IMR-90 (cell line): Measurements from ENCODE around the gene TMED3. TPM values are rescaled to one million over a fixed set of nuclear protein-coding genes. Genes with fewer than 3 reads are reported as not detected.

ENCODE experiments used
- ATAC-seq: fragments of 200-7000 bp; cut with Tn5 transposase; 2 replicates; pipeline ENCODE4 v1.9.1; 2020; ENCODE audit warnings: low read depth, mild to moderate bottlenecking, moderate library complexity
- BruUV-seq: library from RNA; stranded (reverse); fragments of 400-500 nt; replicated peaks from 2 replicates; lab custom pipeline; 2021; lab: Mats Ljungman, UMichigan
- CTCF ChIA-PET: fragments of 300-600 bp; formaldehyde crosslinking; extraction: SDS; loops from one replicate; lab custom pipeline; 2021; ENCODE audit warnings: antibody characterized with exemption; lab: Yijun Ruan, JAX
- POLR2A ChIA-PET: fragments of 300-600 bp; sonication (Branson Sonifier 250); formaldehyde crosslinking; loops from one replicate; lab custom pipeline; 2022; ENCODE audit warnings: antibody characterized with exemption; ENCODE audit not compliant: unreplicated experiment; lab: Charles Lee
- DNase-seq: peaks from one replicate; pipeline ENCODE4 v3.0.0; 2013
- H2AFZ ChIP-seq: replicated peaks from 2 replicates; pipeline ENCODE3; 2013; ENCODE audit warnings: low read length, mild to moderate bottlenecking; ENCODE audit not compliant: poor library complexity
- H2AK5ac ChIP-seq: 2 replicates; pipeline ENCODE4 v1.6.1; 2013; ENCODE audit warnings: low read depth, low read length, inconsistent platforms
- H2AK9ac ChIP-seq: replicated peaks from 2 replicates; pipeline ENCODE3; 2013; ENCODE audit warnings: mild to moderate bottlenecking, low read depth, low read length, moderate library complexity; ENCODE audit not compliant: poor library complexity
- H2BK120ac ChIP-seq: 2 replicates; pipeline ENCODE4 v1.6.1; 2013; ENCODE audit warnings: low read depth, low read length, inconsistent platforms
- H2BK15ac ChIP-seq: 3 replicates; pipeline ENCODE4 v1.6.1; 2013; ENCODE audit warnings: low read depth, low read length, inconsistent platforms
- H2BK20ac ChIP-seq: 2 replicates; pipeline ENCODE4 v1.6.1; 2013; ENCODE audit warnings: low read depth, mild to moderate bottlenecking, inconsistent platforms, low read length, moderate library complexity
- H2BK5ac ChIP-seq: 2 replicates; pipeline ENCODE4 v1.6.1; 2013; ENCODE audit warnings: mild to moderate bottlenecking, low read depth, low read length, inconsistent platforms; ENCODE audit not compliant: poor library complexity, severe bottlenecking
- H3K14ac ChIP-seq: replicated peaks from 2 replicates; pipeline ENCODE4 v1.6.1; 2013; ENCODE audit warnings: low read depth, low read length, inconsistent platforms
- H3K18ac ChIP-seq: 2 replicates; pipeline ENCODE4 v1.6.1; 2013; ENCODE audit warnings: low read depth, low read length, control low read depth
- H3K23ac ChIP-seq: 2 replicates; pipeline ENCODE4 v1.6.1; 2013; ENCODE audit warnings: low read depth, low read length, inconsistent platforms
- H3K27ac ChIP-seq: 2 replicates; pipeline ENCODE4 v1.5.1; 2013; ENCODE audit warnings: mild to moderate bottlenecking, control low read depth, low read length; ENCODE audit not compliant: insufficient read depth
- H3K27me3 ChIP-seq: 2 replicates; pipeline ENCODE4 v1.6.1; 2013; ENCODE audit warnings: low read length; ENCODE audit not compliant: control insufficient read depth, insufficient read depth
- H3K36me3 ChIP-seq: 2 replicates; pipeline ENCODE4 v1.6.1; 2013; ENCODE audit warnings: low read length, mixed read lengths; ENCODE audit not compliant: control insufficient read depth, insufficient read depth
- H3K4ac ChIP-seq: 2 replicates; pipeline ENCODE4 v1.6.1; 2013; ENCODE audit warnings: low read depth, low read length, inconsistent platforms
- H3K4me1 ChIP-seq: 2 replicates; pipeline ENCODE4 v1.6.1; 2013; ENCODE audit warnings: low read length, mixed read lengths; ENCODE audit not compliant: control insufficient read depth, insufficient read depth
- H3K4me2 ChIP-seq: 2 replicates; pipeline ENCODE4 v1.6.1; 2013; ENCODE audit warnings: low read depth, mild to moderate bottlenecking, control low read depth, low read length, moderate library complexity
- H3K4me3 ChIP-seq: 2 replicates; pipeline ENCODE4 v1.5.1; 2013; ENCODE audit warnings: low read depth, mild to moderate bottlenecking, control low read depth, low read length, moderate library complexity; ENCODE audit not compliant: insufficient read depth
- H3K56ac ChIP-seq: 2 replicates; pipeline ENCODE4 v1.6.1; 2013; ENCODE audit warnings: low read length, inconsistent platforms; ENCODE audit not compliant: insufficient read depth; ENCODE audit errors: extremely low read depth
- H3K79me1 ChIP-seq, 2 experiments: 2 replicates each; pipeline ENCODE4 v1.6.1; 2013; ENCODE audit warnings: low read length in 2 of 2, inconsistent platforms in 1 of 2, low read depth in 1 of 2
- H3K9ac ChIP-seq: 2 replicates; pipeline ENCODE4 v1.6.1; 2013; ENCODE audit warnings: low read depth, low read length, control low read depth
- H3K9me1 ChIP-seq: 2 replicates; pipeline ENCODE4 v1.6.1; 2013; ENCODE audit warnings: low read length, inconsistent platforms; ENCODE audit not compliant: insufficient read depth
- H3K9me3 ChIP-seq: 2 replicates; pipeline ENCODE4 v1.6.1; 2013; ENCODE audit warnings: low read length; ENCODE audit not compliant: control insufficient read depth, insufficient read depth
- H4K20me1 ChIP-seq: 2 replicates; pipeline ENCODE4 v1.6.1; 2013; ENCODE audit warnings: low read length, inconsistent platforms; ENCODE audit not compliant: insufficient read depth
- H4K5ac ChIP-seq: 2 replicates; pipeline ENCODE4 v1.6.1; 2013; ENCODE audit warnings: mild to moderate bottlenecking, low read depth, low read length, control low read depth
- H4K8ac ChIP-seq, 2 experiments: 2 replicates each; pipeline ENCODE4 v1.6.1; 2013; ENCODE audit warnings: low read depth in 2 of 2, low read length in 2 of 2, control low read depth in 1 of 2, inconsistent platforms in 1 of 2
- H4K91ac ChIP-seq: 2 replicates; pipeline ENCODE4 v1.6.1; 2013; ENCODE audit warnings: low read depth, low read length, inconsistent platforms; ENCODE audit not compliant: insufficient read depth
- BHLHE40 ChIP-seq: fragments of 150-350 bp; IDR thresholded peaks from 2 replicates; pipeline ENCODE4 v1.6.1; 2016; ENCODE audit warnings: mild to moderate bottlenecking, low read depth, low read length
- CEBPB ChIP-seq: IDR thresholded peaks from 2 replicates; pipeline ENCODE4 v1.6.1; 2012; ENCODE audit warnings: low read depth, low read length, improper control_type of control experiment
- CHD1 ChIP-seq: IDR thresholded peaks from 2 replicates; pipeline ENCODE4 v1.6.1; 2012; ENCODE audit warnings: low read depth, low read length, improper control_type of control experiment
- FOS ChIP-seq: fragments of 150-350 bp; IDR thresholded peaks from 2 replicates; pipeline ENCODE4 v1.6.1; 2016; ENCODE audit warnings: low read depth, low read length
- MAFK ChIP-seq: IDR thresholded peaks from 2 replicates; pipeline ENCODE4 v1.6.1; 2012; ENCODE audit warnings: low read depth, low read length, improper control_type of control experiment
- MAZ ChIP-seq: IDR thresholded peaks from 2 replicates; pipeline ENCODE4 v1.6.1; 2012; ENCODE audit warnings: low read depth, mild to moderate bottlenecking, low read length, improper control_type of control experiment, moderate library complexity, borderline replicate concordance
- MXI1 ChIP-seq: IDR thresholded peaks from 2 replicates; pipeline ENCODE4 v1.6.1; 2012; ENCODE audit warnings: low read depth, mild to moderate bottlenecking, low read length, moderate library complexity, borderline replicate concordance
- NFE2L2 ChIP-seq: fragments of 150-350 bp; IDR thresholded peaks from 2 replicates; pipeline ENCODE4 v1.6.1; 2016; ENCODE audit warnings: low read depth, mild to moderate bottlenecking, low read length
- POLR2A ChIP-seq: IDR thresholded peaks from 2 replicates; pipeline ENCODE4 v1.6.1; 2012; ENCODE audit warnings: mild to moderate bottlenecking, low read depth, low read length
- RAD21 ChIP-seq: IDR thresholded peaks from 2 replicates; pipeline ENCODE4 v1.6.1; 2012; ENCODE audit warnings: low read length, improper control_type of control experiment
- RCOR1 ChIP-seq: IDR thresholded peaks from 2 replicates; pipeline ENCODE4 v1.6.1; 2012; ENCODE audit warnings: mild to moderate bottlenecking, low read length, improper control_type of control experiment; ENCODE audit not compliant: insufficient replicate concordance
- RFX5 ChIP-seq: IDR thresholded peaks from 2 replicates; pipeline ENCODE4 v1.8.0; 2012; ENCODE audit warnings: low read depth, mild to moderate bottlenecking, low read length, moderate library complexity
- SMC3 ChIP-seq: fragments of 150-350 bp; IDR thresholded peaks from 2 replicates; pipeline ENCODE4 v1.6.1; 2016; ENCODE audit warnings: low read depth, mild to moderate bottlenecking, antibody characterized with exemption, low read length, moderate library complexity
- WGBS, 2 experiments: methylation state at CpG; one replicate each; pipeline versions ENCODE4 v1.1.5 to v1.1.7; 2013; ENCODE audit warnings: missing lambda C conversion rate in 2 of 2; ENCODE audit not compliant: insufficient read length in 1 of 2; ENCODE audit errors: extremely low coverage in 2 of 2; 5-methylcytosine and 5-hydroxymethylcytosine counted together
- dilution Hi-C: fragments of 300-500 bp; cut with HindIII; formaldehyde crosslinking; loops from one replicate; pipeline ENCODE4 v1.14.3; 2018; ENCODE audit warnings: low sequenced_read_pairs; ENCODE audit not compliant: unreplicated experiment
- in situ Hi-C: fragments of 300-500 bp; cut with MboI; formaldehyde crosslinking; loops from 3 replicates; pipeline ENCODE4 v1.14.3; 2019; ENCODE audit warnings: low sequenced_read_pairs, inconsistent platforms, mixed read lengths
- intact Hi-C: fragments of 100-400 bp; cut with micrococcal nuclease; formaldehyde crosslinking; loops from 2 replicates; pipeline ENCODE4 v1.10.0; 2022
- polyA plus RNA-seq, 3 experiments: library from polyadenylated mRNA; depleted of rRNA; stranded (reverse); fragments of >200 nt; gene quantifications; 2 replicates each; pipeline ENCODE4 v1.2.3, GENCODE V29; 2012; ENCODE audit warnings: low replicate concordance in 1 of 3
- total RNA-seq: library from RNA; depleted of rRNA; stranded (reverse); fragments of >200 nt; gene quantifications from 2 replicates; pipeline ENCODE4 v1.2.3, GENCODE V29; 2012
- TF ChIP-seq, protein P1 (sequence below): fragments of 150-350 bp; IDR thresholded peaks from 2 replicates; pipeline ENCODE4 v1.6.1; 2016; ENCODE audit warnings: low read depth, mild to moderate bottlenecking, low read length, moderate library complexity, borderline replicate concordance
- TF ChIP-seq, protein P2 (sequence below): conservative IDR thresholded peaks from 2 replicates; pipeline ENCODE4 v1.5.1; 2012; ENCODE audit warnings: mild to moderate bottlenecking, low read depth, low read length, improper control_type of control experiment
- TF ChIP-seq, protein P3 (sequence below): fragments of 150-350 bp; IDR thresholded peaks from 2 replicates; pipeline ENCODE4 v1.6.1; 2017; ENCODE audit warnings: mild to moderate bottlenecking, antibody characterized with exemption, low read length, low read depth

TMED3 gene
- total and polyA plus RNA-seq, 2 of the 4 experiments (the other 2 are of a cell fraction) = 170 to 237 TPM

DNA sequence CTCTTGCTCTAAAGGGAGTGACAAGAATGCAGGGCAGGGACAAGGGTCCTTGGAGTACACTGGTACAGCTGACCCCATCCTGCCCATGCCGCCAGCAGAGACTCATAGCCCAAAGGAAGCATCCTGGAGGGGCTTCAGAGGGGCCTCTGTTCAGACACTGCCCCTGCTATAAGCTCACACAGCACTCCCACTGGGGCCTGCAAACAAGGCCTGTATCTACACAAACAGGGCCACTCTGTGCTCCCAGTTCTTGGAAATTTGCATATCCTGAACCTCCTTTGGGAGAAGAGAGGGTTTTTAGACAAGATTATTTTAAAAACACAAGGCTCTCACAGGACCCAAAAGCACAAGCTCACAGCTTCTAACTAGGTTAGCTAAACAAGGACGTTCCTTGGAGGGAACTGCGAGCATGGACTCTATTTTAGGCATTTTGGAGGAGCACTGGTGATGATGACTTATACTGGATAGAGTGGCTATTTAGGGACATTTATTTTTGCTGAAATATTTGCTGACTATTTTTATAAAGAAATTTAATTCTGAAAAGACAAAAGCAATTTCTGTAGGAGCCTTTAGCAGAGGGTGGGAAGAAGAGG, 44.8 kb upstream of the TMED3 start:
- Histone ChIP-seq H4K20me1 (no peaks in the 10 kb centered on the region), H2BK15ac (no peak overlapping the region), H2BK20ac (no peak overlapping the region), H3K27ac (no peak overlapping the region), H3K18ac (no peak overlapping the region), H2BK120ac (no peak overlapping the region), H3K14ac (no peak overlapping the region), H3K23ac (no peak overlapping the region), H3K4me3 (no peak overlapping the region), H3K79me1 (no peaks in the 10 kb centered on the region), H4K5ac (no peak overlapping the region), H2AK5ac (no peak overlapping the region), H3K9ac (no peak overlapping the region), H2BK5ac (no peak overlapping the region), H3K56ac (no peak overlapping the region), H3K4ac (no peak overlapping the region), H4K8ac (no peak overlapping the region), H3K36me3 (no peaks in the 10 kb centered on the region), H2AK9ac (no peak overlapping the region), H3K4me1 (no peaks in the 10 kb centered on the region), H3K4me2 (no peak overlapping the region), H4K91ac (no peak overlapping the region), H3K9me1 (no peaks in the 10 kb centered on the region), H3K27me3 (no peaks in the 10 kb centered on the region; the same call in 1 of the 2 replicates), H2AFZ (no peak overlapping the region), H3K9me3 (no peaks in the 10 kb centered on the region)
- dilution Hi-C loops = no loop called here
- intact Hi-C loops = no loop called here
- WGBS, 2 experiments = no CpG with 5 or more reads among the region's 3 CpGs
- TF ChIP-seq, protein P1, sequence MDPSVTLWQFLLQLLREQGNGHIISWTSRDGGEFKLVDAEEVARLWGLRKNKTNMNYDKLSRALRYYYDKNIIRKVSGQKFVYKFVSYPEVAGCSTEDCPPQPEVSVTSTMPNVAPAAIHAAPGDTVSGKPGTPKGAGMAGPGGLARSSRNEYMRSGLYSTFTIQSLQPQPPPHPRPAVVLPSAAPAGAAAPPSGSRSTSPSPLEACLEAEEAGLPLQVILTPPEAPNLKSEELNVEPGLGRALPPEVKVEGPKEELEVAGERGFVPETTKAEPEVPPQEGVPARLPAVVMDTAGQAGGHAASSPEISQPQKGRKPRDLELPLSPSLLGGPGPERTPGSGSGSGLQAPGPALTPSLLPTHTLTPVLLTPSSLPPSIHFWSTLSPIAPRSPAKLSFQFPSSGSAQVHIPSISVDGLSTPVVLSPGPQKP = no peak
- TF ChIP-seq MAFK = no peak
- no peak for TF ChIP-seq MAZ
- TF ChIP-seq FOS = no peak
- TF ChIP-seq RAD21 = no peak
- no peak for TF ChIP-seq NFE2L2
- TF ChIP-seq POLR2A = no peak
- no peak for TF ChIP-seq BHLHE40
- no peak for TF ChIP-seq MXI1
- TF ChIP-seq, protein P2, sequence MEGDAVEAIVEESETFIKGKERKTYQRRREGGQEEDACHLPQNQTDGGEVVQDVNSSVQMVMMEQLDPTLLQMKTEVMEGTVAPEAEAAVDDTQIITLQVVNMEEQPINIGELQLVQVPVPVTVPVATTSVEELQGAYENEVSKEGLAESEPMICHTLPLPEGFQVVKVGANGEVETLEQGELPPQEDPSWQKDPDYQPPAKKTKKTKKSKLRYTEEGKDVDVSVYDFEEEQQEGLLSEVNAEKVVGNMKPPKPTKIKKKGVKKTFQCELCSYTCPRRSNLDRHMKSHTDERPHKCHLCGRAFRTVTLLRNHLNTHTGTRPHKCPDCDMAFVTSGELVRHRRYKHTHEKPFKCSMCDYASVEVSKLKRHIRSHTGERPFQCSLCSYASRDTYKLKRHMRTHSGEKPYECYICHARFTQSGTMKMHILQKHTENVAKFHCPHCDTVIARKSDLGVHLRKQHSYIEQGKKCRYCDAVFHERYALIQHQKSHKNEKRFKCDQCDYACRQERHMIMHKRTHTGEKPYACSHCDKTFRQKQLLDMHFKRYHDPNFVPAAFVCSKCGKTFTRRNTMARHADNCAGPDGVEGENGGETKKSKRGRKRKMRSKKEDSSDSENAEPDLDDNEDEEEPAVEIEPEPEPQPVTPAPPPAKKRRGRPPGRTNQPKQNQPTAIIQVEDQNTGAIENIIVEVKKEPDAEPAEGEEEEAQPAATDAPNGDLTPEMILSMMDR = no peak
- no peak for TF ChIP-seq CHD1
- no peak for TF ChIP-seq CEBPB
- no peak for TF ChIP-seq SMC3
- no peak for TF ChIP-seq RFX5
- TF ChIP-seq, protein P3, sequence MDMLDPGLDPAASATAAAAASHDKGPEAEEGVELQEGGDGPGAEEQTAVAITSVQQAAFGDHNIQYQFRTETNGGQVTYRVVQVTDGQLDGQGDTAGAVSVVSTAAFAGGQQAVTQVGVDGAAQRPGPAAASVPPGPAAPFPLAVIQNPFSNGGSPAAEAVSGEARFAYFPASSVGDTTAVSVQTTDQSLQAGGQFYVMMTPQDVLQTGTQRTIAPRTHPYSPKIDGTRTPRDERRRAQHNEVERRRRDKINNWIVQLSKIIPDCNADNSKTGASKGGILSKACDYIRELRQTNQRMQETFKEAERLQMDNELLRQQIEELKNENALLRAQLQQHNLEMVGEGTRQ = no peak
- TF ChIP-seq RCOR1 = no peak
- DNase-seq (no peak), ATAC-seq (no peak)
- POLR2A ChIA-PET = no interaction called here
- CTCF ChIA-PET = no interaction called here
- in situ Hi-C loops = no loop called here
- BruUV-seq = no TSS peak
